Subcutaneous abdominal adipose tissue (tissue), 5 donors: ENCODE results near the gene TMPRSS11B.

Experiments used
- H3K27ac ChIP-seq: one replicate; pipeline ENCODE4 v1.7.0; 2013; ENCODE audit warnings: low read depth, mild to moderate bottlenecking, inconsistent platforms, low read length, moderate library complexity
- H3K27me3 ChIP-seq, 5 donors: one replicate each; pipeline ENCODE4 v1.7.0; 2013; ENCODE audit warnings: low read length in 5 of 5, inconsistent platforms in 1 of 5; ENCODE audit not compliant: control insufficient read depth in 5 of 5, insufficient read depth in 4 of 5
- H3K36me3 ChIP-seq, 5 donors: one replicate each; pipeline ENCODE4 v1.7.0; 2013; ENCODE audit warnings: low read length in 5 of 5; ENCODE audit not compliant: control insufficient read depth in 5 of 5, insufficient read depth in 5 of 5
- H3K4me1 ChIP-seq, 5 donors: one replicate each; pipeline ENCODE4 v1.7.0; 2013; ENCODE audit warnings: low read length in 5 of 5, mild to moderate bottlenecking in 3 of 5, moderate library complexity in 1 of 5; ENCODE audit not compliant: control insufficient read depth in 5 of 5, insufficient read depth in 5 of 5
- H3K4me3 ChIP-seq, 5 donors: one replicate each; pipeline ENCODE4 v1.7.0; 2013; ENCODE audit warnings: low read length in 5 of 5, low read depth in 1 of 5
- H3K9ac ChIP-seq, 5 donors: one replicate each; pipeline ENCODE4 v1.7.0; 2013; ENCODE audit warnings: low read length in 5 of 5, mild to moderate bottlenecking in 4 of 5, moderate library complexity in 3 of 5
- H3K9me3 ChIP-seq, 5 donors: one replicate each; pipeline ENCODE4 v1.7.0; 2013; ENCODE audit warnings: low read length in 5 of 5; ENCODE audit not compliant: control insufficient read depth in 5 of 5
- donor health status: healthy.
- donor health status: healthy.
- donor health status: healthy.
- donor health status: healthy.
- donor health status: healthy.

The TMPRSS11B gene

GRCh38 chr4:68180849-68181526, 64.5 kb downstream of the TMPRSS11B start:
- H3K4me1 ChIP-seq, result peaks cover 0 to 4% (median 0%) of the 10 kb centered on the region in 5 donors
- H3K9me3 ChIP-seq, result no peaks in the 10 kb centered on the region
- no peak overlapping the region for H3K9ac ChIP-seq
- H3K27ac ChIP-seq, result no peak overlapping the region
- H3K27me3 ChIP-seq, result no peaks in the 10 kb centered on the region
- H3K4me3 ChIP-seq, result no peak overlapping the region
- H3K36me3 ChIP-seq, result no peaks in the 10 kb centered on the region

- no peaks in the 10 kb centered on the region for H3K9me3 ChIP-seq
- peaks cover 0 to 4% (median 0%) of the 10 kb centered on the region in 5 donors for H3K4me1 ChIP-seq
- H3K9ac ChIP-seq, result no peak overlapping the region
Observed at GRCh38 chr4:68176904-68177303, 68.6 kb downstream of the TMPRSS11B start.

More at GRCh38 chr4:68176904-68177303, 68.6 kb downstream of the TMPRSS11B start:
- Histone ChIP-seq H3K27me3 (no peaks in the 10 kb centered on the region), H3K36me3 (no peaks in the 10 kb centered on the region), H3K27ac (no peak overlapping the region), H3K4me3 (no peak overlapping the region)
